ENCODE results near the gene GPR3. TPM values are rescaled to one million over a fixed set of nuclear protein-coding genes. Genes with fewer than 3 reads are reported as not detected.
A peak's percentile ranks its signal among the peaks of the same experiment; 100 is the strongest.
"Not testable (repeated sequence)": the region's sequence is repeated elsewhere in the genome, so short reads cannot be mapped to it uniquely, and the experiment has no call there.

GPR3 gene
- total RNA-seq, 4 donors from 2014 or later = 0.67 TPM; not detected in 3

DNA sequence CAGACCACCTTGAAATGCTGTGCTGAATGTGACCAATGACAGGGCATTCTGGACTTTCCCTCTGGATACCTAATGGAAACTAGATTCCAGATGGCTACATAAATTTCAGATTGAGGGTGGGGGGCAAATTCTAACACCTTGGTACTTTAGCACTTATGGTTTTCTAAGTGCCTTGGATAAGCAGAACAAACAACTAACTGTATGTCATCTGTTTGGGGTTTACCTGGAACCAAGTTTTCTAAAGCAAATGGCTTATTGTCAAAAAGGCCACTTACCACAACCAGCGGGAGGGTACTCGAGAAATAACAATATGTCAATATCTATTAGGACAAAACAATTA lies 39.1 kb downstream of the GPR3 start:
- Histone ChIP-seq H3K4me3 (no peak overlapping the region), H3K4me1 (peaks cover 68 to 98% (median 82%) of the 10 kb centered on the region in 3 donors), H3K9me3 (no peaks in the 10 kb centered on the region), H3K27ac (peak overlapping the region; percentile 78 to 88 (median 85)), H3K36me3 (peaks cover 0 to 9% of the 10 kb centered on the region in 2 donors), H3K27me3 (no peaks in the 10 kb centered on the region)
- TF ChIP-seq EP300 (IDR thresholded peaks at IDR 0.05) = no peak
- TF ChIP-seq POLR2AphosphoS5 (IDR thresholded peaks at IDR 0.05) = no peak
- TF ChIP-seq, protein P1, sequence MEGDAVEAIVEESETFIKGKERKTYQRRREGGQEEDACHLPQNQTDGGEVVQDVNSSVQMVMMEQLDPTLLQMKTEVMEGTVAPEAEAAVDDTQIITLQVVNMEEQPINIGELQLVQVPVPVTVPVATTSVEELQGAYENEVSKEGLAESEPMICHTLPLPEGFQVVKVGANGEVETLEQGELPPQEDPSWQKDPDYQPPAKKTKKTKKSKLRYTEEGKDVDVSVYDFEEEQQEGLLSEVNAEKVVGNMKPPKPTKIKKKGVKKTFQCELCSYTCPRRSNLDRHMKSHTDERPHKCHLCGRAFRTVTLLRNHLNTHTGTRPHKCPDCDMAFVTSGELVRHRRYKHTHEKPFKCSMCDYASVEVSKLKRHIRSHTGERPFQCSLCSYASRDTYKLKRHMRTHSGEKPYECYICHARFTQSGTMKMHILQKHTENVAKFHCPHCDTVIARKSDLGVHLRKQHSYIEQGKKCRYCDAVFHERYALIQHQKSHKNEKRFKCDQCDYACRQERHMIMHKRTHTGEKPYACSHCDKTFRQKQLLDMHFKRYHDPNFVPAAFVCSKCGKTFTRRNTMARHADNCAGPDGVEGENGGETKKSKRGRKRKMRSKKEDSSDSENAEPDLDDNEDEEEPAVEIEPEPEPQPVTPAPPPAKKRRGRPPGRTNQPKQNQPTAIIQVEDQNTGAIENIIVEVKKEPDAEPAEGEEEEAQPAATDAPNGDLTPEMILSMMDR (IDR thresholded peaks at IDR 0.05) = no peak
- TF ChIP-seq POLR2A (IDR thresholded peaks at IDR 0.05) = no peak
- 96 to 100% methylated on average over 2 of the region's 2 CpGs for WGBS, 2 donors (ENCODE audit: low coverage in 1 of 2)
- ATAC-seq = no peak

DNA sequence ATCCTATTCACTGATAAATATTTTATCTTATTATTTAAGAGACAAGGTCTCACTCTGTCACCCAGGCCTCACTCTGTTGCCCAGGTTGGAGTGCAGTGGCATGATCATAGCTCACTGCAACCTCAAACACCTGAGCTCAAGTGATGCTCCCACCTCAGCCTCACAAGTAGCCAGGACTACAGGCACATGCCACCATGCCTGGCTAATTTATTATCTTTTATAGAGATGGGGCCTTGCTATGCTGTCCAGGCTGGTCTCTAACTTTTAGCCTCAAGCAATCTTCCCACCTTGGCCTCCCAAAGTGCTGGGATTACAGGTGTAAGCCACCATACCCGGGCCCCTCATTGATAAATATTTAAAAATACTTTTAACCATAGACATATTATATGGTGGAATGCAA lies 40.3 kb downstream of the GPR3 start:
- Histone ChIP-seq H3K27ac (peak overlapping the region in 3 of 4 donors; percentile 31 to 71 (median 64)), H3K4me1 (peaks cover 68 to 98% (median 86%) of the 10 kb centered on the region in 3 donors)
- H3K4me3 ChIP-seq, H3K27me3 ChIP-seq, H3K9me3 ChIP-seq, H3K36me3 ChIP-seq, ATAC-seq: not testable (repeated sequence)
- WGBS, 2 donors (ENCODE audit: low coverage in 1 of 2) = 50 to 67% methylated on average over 1 of the region's 1 CpG

DNA sequence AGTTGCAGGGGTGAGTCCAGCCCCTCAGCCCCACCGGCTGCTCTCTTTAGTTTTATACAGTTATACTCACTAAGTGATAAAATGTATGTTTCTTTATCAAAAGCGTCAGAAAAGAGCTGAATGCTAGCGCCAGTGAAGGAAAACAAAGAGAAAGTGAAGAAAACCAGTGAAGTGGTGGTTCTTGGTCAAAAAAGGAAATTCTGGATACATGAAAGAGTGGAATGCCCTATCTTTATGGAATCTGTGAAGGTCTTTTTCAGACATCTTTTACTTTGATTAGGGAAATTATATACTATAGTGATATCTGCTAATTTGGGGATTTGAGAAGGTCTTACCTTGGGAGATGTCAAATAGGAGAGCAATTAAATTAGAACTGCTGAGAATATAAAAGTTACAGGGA lies 41.3 kb downstream of the GPR3 start:
- WGBS, 2 donors (ENCODE audit: low coverage in 1 of 2) = 69 to 100% methylated on average over 2 to 3 of the region's 3 CpGs
- Histone ChIP-seq H3K4me1 (peaks cover 68 to 98% (median 88%) of the 10 kb centered on the region in 3 donors), H3K27ac (peak overlapping the region in 3 of 4 donors; percentile 64 to 71 (median 71)), H3K4me3 (no peak overlapping the region), H3K27me3 (no peaks in the 10 kb centered on the region), H3K9me3 (no peaks in the 10 kb centered on the region), H3K36me3 (no peaks in the 10 kb centered on the region)
- ATAC-seq = no peak
- TF ChIP-seq POLR2AphosphoS5 (IDR thresholded peaks at IDR 0.05) (no peak), POLR2A (IDR thresholded peaks at IDR 0.05) (no peak), EP300 (IDR thresholded peaks at IDR 0.05) (no peak)
- TF ChIP-seq, protein P1 (IDR thresholded peaks at IDR 0.05) = no peak

DNA sequence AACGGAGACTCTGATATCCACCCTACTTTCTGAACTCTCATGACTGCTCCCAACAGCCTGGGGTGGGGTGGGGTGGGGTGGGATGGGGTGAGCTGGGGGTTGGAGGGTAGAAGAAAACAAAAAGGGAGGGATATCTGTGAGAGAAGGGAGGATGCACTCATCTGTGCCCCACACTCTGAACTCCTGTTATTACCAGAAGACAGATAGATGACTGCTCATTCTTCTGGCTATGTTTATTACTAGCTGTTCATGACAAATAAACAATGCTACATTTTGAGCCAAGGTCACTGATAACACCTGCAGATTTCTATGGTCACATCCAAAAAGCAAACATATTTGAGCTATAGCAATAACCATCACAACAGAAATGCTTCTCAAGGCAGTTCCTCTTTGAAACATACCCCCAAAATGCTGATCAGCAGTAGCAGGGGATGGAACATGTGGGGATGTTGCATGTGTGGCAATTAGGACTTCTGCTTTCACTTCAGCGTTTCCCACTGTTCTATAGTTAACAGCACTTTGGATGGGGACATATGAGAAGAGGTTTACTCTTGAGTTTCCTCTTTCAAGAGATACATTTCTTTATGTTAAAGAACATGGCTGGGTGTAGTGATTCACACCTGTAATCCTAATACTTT lies 43.3 kb downstream of the GPR3 start:
- no peak overlapping the region for H3K4me3 ChIP-seq
- no peaks in the 10 kb centered on the region for H3K27me3 ChIP-seq
- ATAC-seq = peak; percentile 64
- peak overlapping the region; percentile 6 to 71 (median 68) for H3K27ac ChIP-seq
- 40 to 47% methylated on average over 1 to 2 of the region's 2 CpGs for WGBS, 2 donors (ENCODE audit: low coverage in 1 of 2)
- peaks cover 51 to 96% (median 75%) of the 10 kb centered on the region in 3 donors for H3K4me1 ChIP-seq
- H3K9me3 ChIP-seq = no peaks in the 10 kb centered on the region
- peak; percentile 32 for TF ChIP-seq POLR2AphosphoS5 (IDR thresholded peaks at IDR 0.05)
- peak in 1 of 2 donors; percentile 13 for TF ChIP-seq POLR2A (IDR thresholded peaks at IDR 0.05)
- TF ChIP-seq, protein P1 (IDR thresholded peaks at IDR 0.05) = no peak
- no peak for TF ChIP-seq EP300 (IDR thresholded peaks at IDR 0.05)
- no peaks in the 10 kb centered on the region for H3K36me3 ChIP-seq

DNA sequence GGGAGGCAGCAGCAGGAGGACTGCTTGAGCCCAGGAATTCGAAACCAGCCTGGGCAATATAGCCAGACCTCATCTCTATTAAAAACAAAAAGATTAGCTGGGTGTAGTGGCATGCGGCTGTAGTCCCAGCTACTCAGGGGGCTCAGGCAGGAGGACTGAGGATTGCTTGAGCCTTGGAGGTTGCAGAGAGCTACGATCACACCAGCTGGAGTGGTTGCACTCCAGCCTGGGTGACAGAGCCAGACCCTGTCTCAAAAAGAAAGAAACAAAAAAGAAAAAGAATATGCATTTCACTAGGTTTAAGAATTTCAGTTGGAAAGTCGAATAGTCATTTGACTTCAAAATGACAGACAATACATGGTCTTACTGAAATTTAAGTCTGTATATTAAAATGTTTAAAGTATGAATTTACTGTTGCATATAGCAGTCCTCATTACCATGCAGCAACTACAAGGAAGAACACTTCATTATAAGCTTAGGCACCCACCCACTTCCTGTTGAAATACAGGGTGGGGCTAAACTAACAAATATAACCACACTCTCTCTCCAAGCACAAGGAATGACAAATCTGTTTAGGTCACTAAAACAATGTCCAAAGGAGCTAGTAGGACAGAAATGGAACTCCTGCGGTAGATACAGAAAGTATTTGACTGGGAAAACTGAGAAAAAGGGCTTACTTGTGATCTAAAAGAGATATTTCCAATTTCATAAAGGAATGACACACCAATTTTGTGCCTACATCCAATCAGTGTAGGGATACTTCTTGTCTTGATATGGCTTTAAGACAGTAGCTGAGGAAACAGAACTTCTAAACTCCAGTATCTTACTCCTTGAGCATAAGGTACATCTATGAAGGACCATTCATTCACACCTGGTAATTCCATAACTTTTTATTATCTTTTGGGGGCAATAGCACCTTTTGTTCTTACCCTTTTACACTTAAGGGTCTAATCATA lies 44.1 kb downstream of the GPR3 start:
- no peak overlapping the region for H3K4me3 ChIP-seq
- H3K4me1 ChIP-seq = peaks cover 43 to 88% (median 67%) of the 10 kb centered on the region in 3 donors
- peak; percentile 86 for ATAC-seq
- H3K36me3 ChIP-seq = peaks cover 0 to 6% of the 10 kb centered on the region in 2 donors
- H3K9me3 ChIP-seq = no peaks in the 10 kb centered on the region
- no peaks in the 10 kb centered on the region for H3K27me3 ChIP-seq
- H3K27ac ChIP-seq = peak overlapping the region; percentile 54 to 71 (median 68)
- peak in 1 of 2 donors; percentile 24 for TF ChIP-seq POLR2A (IDR thresholded peaks at IDR 0.05)
- no peak for TF ChIP-seq EP300 (IDR thresholded peaks at IDR 0.05)
- peak; percentile 66 for TF ChIP-seq POLR2AphosphoS5 (IDR thresholded peaks at IDR 0.05)
- WGBS, 2 donors (ENCODE audit: low coverage in 1 of 2) = 28 to 33% methylated on average over 4 of the region's 5 CpGs

Measured in gastroesophageal sphincter (tissue), 4 donors.